ENCODE measurements around the gene CNTNAP2.

- TF ChIP-seq CTCF (IDR thresholded peaks at IDR 0.05 in 4 of 5, conservative IDR thresholded peaks at IDR 0.05 in 1 of 5) (no peak), POLR2A (IDR thresholded peaks at IDR 0.05) (no peak)
These were observed 899.4 kb downstream of the CNTNAP2 start for GRCh38 chr7:147015999-147016398.

All from gastrocnemius medialis (tissue), 4 donors.